ENCODE data around the gene ZNF367.

DNA sequence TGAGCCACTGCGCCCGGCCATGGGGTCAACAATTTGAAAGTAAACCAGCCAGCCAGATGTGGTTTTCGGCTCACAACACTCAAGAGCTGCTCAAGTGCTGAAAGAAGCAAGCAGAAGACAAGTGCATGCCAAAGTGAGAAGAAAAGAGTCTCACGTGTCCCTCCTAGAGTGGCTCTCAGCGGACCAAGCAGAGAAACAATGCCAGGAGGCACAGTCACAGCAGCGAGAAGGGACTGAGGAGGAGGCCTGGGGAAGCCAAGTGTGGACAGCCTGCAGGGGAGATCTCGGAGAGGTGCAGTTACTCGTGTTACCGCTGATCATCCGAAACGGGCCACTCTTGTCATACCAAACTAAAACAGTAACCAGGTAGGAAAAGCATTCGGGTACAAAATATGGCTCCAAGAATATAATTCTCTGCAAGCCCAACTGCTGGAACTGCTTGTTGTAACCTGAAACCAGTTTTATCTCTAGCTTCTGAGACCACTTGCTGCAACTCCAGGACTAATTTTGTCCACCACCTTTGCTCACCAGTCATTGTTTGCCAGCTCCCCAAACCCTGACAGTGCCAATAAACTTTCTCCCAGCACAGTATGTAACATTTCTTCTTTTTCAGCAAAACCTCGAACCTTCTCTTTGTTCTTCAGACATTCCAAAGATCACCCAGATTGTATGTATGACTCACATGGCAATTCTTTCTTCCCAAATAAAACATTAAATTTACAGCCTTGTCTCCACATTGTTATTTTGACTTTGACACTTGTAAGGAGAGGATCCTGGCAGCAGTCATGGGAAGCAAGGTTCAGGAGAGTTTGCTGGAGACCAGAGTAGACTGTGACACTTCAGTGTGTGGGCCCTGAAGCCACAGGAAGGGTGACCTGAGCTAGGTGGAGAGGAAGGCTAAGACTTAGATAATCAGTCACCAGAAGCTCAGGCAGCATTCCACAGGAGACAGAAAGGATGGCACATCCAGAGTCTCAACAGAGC, 41.0 kb downstream of the ZNF367 start:
- TF ChIP-seq, protein P1, sequence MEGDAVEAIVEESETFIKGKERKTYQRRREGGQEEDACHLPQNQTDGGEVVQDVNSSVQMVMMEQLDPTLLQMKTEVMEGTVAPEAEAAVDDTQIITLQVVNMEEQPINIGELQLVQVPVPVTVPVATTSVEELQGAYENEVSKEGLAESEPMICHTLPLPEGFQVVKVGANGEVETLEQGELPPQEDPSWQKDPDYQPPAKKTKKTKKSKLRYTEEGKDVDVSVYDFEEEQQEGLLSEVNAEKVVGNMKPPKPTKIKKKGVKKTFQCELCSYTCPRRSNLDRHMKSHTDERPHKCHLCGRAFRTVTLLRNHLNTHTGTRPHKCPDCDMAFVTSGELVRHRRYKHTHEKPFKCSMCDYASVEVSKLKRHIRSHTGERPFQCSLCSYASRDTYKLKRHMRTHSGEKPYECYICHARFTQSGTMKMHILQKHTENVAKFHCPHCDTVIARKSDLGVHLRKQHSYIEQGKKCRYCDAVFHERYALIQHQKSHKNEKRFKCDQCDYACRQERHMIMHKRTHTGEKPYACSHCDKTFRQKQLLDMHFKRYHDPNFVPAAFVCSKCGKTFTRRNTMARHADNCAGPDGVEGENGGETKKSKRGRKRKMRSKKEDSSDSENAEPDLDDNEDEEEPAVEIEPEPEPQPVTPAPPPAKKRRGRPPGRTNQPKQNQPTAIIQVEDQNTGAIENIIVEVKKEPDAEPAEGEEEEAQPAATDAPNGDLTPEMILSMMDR (IDR thresholded peaks at IDR 0.05): no peak
- TF ChIP-seq EP300 (IDR thresholded peaks at IDR 0.05): no peak
- TF ChIP-seq POLR2A (IDR thresholded peaks at IDR 0.05): no peak
